Neural crest cell (in vitro differentiated cells): ENCODE measurements around the gene EDRF1. TPM values are rescaled to one million over a fixed set of nuclear protein-coding genes. Genes with fewer than 3 reads are reported as not detected.

Experiments
- DNase-seq: peaks from one replicate; pipeline ENCODE4 v3.0.0; 2021; ENCODE audit warnings: low read depth, mixed read lengths, low spot score
- H3K27ac Mint-ChIP-seq: one replicate; pipeline ENCODE4 v1.8.0; 2021; ENCODE audit warnings: mild to moderate bottlenecking, mixed read lengths; ENCODE audit not compliant: unreplicated experiment
- H3K27me3 Mint-ChIP-seq: 2 replicates; pipeline ENCODE4 v1.8.0; 2021; ENCODE audit warnings: low read depth, mild to moderate bottlenecking, mixed read lengths
- H3K36me3 Mint-ChIP-seq: 2 replicates; pipeline ENCODE4 v1.8.0; 2021; ENCODE audit warnings: low read depth, mild to moderate bottlenecking, mixed read lengths
- H3K4me1 Mint-ChIP-seq: 2 replicates; pipeline ENCODE4 v1.8.0; 2021; ENCODE audit warnings: mixed read lengths
- H3K4me3 Mint-ChIP-seq: one replicate; pipeline ENCODE4 v1.8.0; 2021; ENCODE audit warnings: mild to moderate bottlenecking, mixed read lengths
- H3K9me3 Mint-ChIP-seq: 2 replicates; pipeline ENCODE4 v1.8.0; 2021; ENCODE audit warnings: mixed read lengths
- total RNA-seq: library from RNA; stranded (reverse); gene quantifications from 2 replicates; pipeline ENCODE4 v1.2.1, GENCODE V29; 2021
- TF ChIP-seq, protein P1 (sequence below): fragments of 200-600 bp; sonication (generic); conservative IDR thresholded peaks from 2 replicates; pipeline ENCODE4 v1.5.0; 2021; ENCODE audit warnings: antibody characterized with exemption, mild to moderate bottlenecking

EDRF1 gene
- total RNA-seq, 1 donor from 2014 or later = 42.7 TPM

DNA sequence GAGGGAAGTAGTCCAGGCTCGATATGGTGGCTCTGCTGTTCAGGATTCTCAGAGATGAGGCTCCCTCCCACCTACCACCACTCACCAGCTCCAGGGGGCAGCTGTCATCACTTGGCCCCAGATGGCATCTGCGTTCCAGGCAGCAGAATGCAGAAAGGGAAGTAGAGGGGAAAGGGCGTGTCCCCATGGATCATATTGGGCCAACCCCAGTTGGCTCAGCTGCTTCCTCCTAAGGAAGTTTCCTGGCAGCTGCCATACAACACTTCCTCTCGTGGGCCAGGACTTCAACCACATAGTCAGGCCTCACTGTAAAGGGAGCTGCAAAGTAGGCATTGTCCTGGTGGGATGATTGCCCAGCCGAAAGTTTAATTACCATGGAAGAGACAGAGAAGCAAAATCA lies 34.9 kb upstream of the EDRF1 start:
- Mint-ChIP-seq H3K27me3 (no peaks in the 10 kb centered on the region), H3K4me1 (peaks cover 9% of the 10 kb centered on the region), H3K4me3 (no peak overlapping the region), H3K9me3 (no peaks in the 10 kb centered on the region), H3K36me3 (no peaks in the 10 kb centered on the region), H3K27ac (no peak overlapping the region)
- TF ChIP-seq, protein P1, sequence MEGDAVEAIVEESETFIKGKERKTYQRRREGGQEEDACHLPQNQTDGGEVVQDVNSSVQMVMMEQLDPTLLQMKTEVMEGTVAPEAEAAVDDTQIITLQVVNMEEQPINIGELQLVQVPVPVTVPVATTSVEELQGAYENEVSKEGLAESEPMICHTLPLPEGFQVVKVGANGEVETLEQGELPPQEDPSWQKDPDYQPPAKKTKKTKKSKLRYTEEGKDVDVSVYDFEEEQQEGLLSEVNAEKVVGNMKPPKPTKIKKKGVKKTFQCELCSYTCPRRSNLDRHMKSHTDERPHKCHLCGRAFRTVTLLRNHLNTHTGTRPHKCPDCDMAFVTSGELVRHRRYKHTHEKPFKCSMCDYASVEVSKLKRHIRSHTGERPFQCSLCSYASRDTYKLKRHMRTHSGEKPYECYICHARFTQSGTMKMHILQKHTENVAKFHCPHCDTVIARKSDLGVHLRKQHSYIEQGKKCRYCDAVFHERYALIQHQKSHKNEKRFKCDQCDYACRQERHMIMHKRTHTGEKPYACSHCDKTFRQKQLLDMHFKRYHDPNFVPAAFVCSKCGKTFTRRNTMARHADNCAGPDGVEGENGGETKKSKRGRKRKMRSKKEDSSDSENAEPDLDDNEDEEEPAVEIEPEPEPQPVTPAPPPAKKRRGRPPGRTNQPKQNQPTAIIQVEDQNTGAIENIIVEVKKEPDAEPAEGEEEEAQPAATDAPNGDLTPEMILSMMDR = no peak
- DNase-seq = no peak

DNA sequence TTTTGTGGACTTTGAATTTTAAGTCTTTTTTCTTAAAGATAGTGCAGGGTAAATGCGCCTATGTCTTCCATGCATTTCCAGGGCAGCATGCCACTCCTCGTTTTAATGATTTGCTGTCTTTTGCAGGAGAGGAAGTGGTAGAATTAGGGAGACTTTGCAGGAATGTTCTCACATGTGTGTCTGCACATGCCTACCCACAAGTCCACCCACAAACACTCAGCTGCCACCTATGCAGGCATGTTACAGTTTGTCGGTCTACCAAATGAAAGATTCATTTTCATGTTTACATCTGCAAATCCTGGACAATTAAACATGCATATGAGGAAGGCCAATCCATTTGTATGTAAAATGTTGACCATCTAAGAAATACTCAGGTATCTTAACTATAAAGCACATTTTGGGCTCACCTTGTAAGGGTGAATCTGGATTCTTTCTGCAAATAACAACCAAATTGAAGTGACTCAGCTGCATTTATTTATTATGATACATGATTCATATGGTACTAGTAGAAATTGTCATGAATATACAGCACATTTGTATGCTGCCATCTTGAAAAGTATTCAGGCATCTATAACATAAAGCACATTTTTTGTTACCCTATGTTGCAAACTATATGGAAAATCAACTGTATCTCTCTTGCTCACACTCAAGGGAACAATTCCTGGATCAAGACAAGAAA lies 31.9 kb upstream of the EDRF1 start:
- no peaks in the 10 kb centered on the region for H3K9me3 Mint-ChIP-seq
- H3K27ac Mint-ChIP-seq = no peak overlapping the region
- TF ChIP-seq, protein P1 = no peak
- H3K4me3 Mint-ChIP-seq = no peak overlapping the region
- no peaks in the 10 kb centered on the region for H3K36me3 Mint-ChIP-seq
- peaks cover 18% of the 10 kb centered on the region for H3K4me1 Mint-ChIP-seq
- DNase-seq = no peak
- H3K27me3 Mint-ChIP-seq = no peaks in the 10 kb centered on the region

DNA sequence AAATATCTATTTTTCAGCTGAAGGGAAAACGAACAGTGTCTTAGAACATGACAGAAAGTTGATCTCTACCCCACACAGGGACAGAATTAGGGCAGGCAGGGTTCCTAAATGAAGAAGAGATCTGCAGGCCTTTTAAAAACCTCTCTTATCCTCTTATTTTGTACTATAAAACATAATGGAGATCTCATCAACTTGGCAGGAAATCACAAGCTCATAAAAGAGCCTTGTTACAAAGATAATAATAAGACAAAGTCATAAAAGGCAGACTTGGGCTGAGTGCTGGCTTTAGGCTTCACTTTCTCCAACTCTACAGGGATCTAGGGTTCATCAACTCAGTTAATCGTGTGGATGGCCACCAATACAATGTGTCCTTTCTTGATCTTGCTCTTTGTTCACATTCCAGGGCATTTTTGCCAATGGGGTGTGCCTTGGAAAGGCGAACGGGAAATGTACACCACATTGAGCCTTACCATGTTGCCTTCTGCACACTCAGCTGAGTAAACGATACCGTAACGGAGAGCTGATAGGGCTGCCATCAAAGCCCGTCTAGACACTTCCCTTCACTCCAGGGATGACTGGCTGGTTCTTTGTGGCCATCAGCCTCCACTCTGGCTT lies 29.4 kb upstream of the EDRF1 start:
- Mint-ChIP-seq H3K9me3 (no peaks in the 10 kb centered on the region), H3K36me3 (no peaks in the 10 kb centered on the region), H3K27me3 (no peaks in the 10 kb centered on the region), H3K4me3 (no peak overlapping the region), H3K4me1 (peaks cover 25% of the 10 kb centered on the region), H3K27ac (no peak overlapping the region)
- TF ChIP-seq, protein P1 = no peak
- DNase-seq = no peak

DNA sequence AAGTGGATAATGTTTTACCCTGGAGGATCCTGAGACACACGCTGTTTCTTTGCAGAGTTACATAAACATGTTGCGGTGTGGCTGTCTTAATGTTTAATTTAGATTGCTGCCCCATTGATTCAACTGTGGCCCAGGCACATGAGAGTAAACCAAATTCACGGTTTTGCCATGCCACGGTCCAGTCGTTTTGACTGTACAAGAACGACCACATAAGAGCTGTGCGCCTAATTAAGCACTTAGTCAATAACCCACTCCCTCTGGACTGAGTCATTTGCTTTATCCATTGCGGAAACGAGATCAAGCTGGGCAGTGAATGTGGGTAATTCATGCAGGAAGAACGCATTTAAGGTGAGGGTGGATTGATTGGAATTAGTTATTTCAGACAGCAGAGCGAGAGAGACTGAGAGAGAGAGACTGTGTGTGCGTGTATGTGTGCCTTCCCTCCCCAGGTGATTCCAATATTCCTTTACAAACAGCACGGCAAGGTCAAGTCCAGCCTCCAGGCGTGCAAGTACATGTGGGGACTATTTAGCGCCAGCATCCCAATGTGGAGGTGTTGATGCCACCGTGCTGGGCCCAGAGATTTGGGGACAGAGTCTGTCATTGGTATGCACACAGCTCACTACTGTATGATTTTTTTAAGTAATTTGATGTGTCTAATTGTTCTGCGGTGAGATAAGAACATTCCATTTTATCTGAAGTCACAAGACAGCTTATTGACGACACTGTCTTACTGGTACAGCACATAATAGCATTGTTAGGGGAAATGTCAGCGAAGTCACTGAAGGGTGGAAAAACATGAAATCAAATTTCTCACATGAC lies 28.1 kb upstream of the EDRF1 start:
- Mint-ChIP-seq H3K9me3 (no peaks in the 10 kb centered on the region), H3K27ac (no peak overlapping the region), H3K4me3 (no peak overlapping the region), H3K4me1 (peaks cover 25% of the 10 kb centered on the region), H3K36me3 (no peaks in the 10 kb centered on the region), H3K27me3 (no peaks in the 10 kb centered on the region)
- DNase-seq = no peak
- TF ChIP-seq, protein P1 = no peak

DNA sequence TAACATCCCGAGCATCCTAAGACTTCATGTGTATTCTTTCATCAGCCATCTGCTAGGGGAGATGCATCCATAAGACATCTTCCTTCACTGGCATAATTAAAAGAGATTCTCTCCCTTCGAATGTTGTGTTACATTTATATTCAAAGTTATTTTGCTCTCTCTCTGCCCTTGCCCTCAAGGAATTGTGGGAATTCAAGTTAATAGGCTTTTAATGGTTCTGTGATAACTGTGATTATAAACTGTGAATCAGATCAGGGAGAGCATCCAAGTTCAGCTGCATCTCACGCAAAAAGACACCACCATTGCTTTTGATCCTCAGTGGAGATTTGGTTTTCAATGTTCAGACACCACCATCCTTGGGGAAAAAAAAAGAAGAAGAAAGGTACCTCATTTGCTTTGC lies 27.3 kb upstream of the EDRF1 start:
- H3K4me3 Mint-ChIP-seq = no peak overlapping the region
- H3K9me3 Mint-ChIP-seq = no peaks in the 10 kb centered on the region
- H3K27me3 Mint-ChIP-seq = no peaks in the 10 kb centered on the region
- no peaks in the 10 kb centered on the region for H3K36me3 Mint-ChIP-seq
- H3K27ac Mint-ChIP-seq = no peak overlapping the region
- DNase-seq = no peak
- peaks cover 25% of the 10 kb centered on the region for H3K4me1 Mint-ChIP-seq
- TF ChIP-seq, protein P1 = no peak
